Loucy (cell line): ENCODE measurements around the gene POPDC3.

Experiments
- EZH2phosphoT487 ChIP-seq: fragments of 200-600 bp; IDR thresholded peaks from 2 replicates; pipeline ENCODE4 v1.6.1; 2018; ENCODE audit warnings: antibody characterized with exemption, mild to moderate bottlenecking, moderate library complexity, borderline replicate concordance
- TF ChIP-seq, protein P1 (sequence below): fragments of 200-600 bp; sonication (generic); conservative IDR thresholded peaks from 2 replicates; pipeline ENCODE4 v1.5.1; 2014; ENCODE audit warnings: mild to moderate bottlenecking, antibody characterized with exemption, low read length

- TF ChIP-seq, protein P1, sequence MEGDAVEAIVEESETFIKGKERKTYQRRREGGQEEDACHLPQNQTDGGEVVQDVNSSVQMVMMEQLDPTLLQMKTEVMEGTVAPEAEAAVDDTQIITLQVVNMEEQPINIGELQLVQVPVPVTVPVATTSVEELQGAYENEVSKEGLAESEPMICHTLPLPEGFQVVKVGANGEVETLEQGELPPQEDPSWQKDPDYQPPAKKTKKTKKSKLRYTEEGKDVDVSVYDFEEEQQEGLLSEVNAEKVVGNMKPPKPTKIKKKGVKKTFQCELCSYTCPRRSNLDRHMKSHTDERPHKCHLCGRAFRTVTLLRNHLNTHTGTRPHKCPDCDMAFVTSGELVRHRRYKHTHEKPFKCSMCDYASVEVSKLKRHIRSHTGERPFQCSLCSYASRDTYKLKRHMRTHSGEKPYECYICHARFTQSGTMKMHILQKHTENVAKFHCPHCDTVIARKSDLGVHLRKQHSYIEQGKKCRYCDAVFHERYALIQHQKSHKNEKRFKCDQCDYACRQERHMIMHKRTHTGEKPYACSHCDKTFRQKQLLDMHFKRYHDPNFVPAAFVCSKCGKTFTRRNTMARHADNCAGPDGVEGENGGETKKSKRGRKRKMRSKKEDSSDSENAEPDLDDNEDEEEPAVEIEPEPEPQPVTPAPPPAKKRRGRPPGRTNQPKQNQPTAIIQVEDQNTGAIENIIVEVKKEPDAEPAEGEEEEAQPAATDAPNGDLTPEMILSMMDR, result no peak
- no peak for TF ChIP-seq EZH2phosphoT487
These were observed 63.7 kb downstream of the POPDC3 start for GRCh38 chr6:105116150-105116549.
